IPS-18a (cell line): ENCODE data around the gene CHRNA7.

Experiments used
- H3K27ac ChIP-seq: one replicate; pipeline ENCODE4 v1.5.1; 2013; ENCODE audit warnings: low read length
- H3K27me3 ChIP-seq: one replicate; pipeline ENCODE4 v1.6.1; 2013; ENCODE audit warnings: mild to moderate bottlenecking, low read length; ENCODE audit not compliant: control insufficient read depth, insufficient read depth
- H3K36me3 ChIP-seq: one replicate; pipeline ENCODE4 v1.6.1; 2013; ENCODE audit warnings: low read depth, low read length; ENCODE audit not compliant: control insufficient read depth
- H3K4me1 ChIP-seq: one replicate; pipeline ENCODE4 v1.6.1; 2013; ENCODE audit warnings: low read depth, low read length; ENCODE audit not compliant: control insufficient read depth
- H3K4me3 ChIP-seq: one replicate; pipeline ENCODE4 v1.5.1; 2013; ENCODE audit warnings: low read length
- H3K9ac ChIP-seq: one replicate; pipeline ENCODE4 v1.6.1; 2013; ENCODE audit warnings: mild to moderate bottlenecking, low read length, moderate library complexity
- H3K9me3 ChIP-seq: one replicate; pipeline ENCODE4 v1.6.1; 2013; ENCODE audit warnings: low read depth, low read length; ENCODE audit not compliant: control insufficient read depth

Gene CHRNA7

GRCh38 chr15:32106401-32107381 is 76.4 kb downstream of the CHRNA7 start:
- Histone ChIP-seq H3K27me3 (no peaks in the 10 kb centered on the region), H3K27ac (no peak overlapping the region), H3K4me3 (no peak overlapping the region), H3K9me3 (no peaks in the 10 kb centered on the region), H3K36me3 (no peaks in the 10 kb centered on the region), H3K4me1 (peaks cover 9% of the 10 kb centered on the region), H3K9ac (no peak overlapping the region)

- Histone ChIP-seq H3K27ac (no peak overlapping the region), H3K27me3 (no peaks in the 10 kb centered on the region), H3K4me1 (peaks cover 9% of the 10 kb centered on the region), H3K4me3 (no peak overlapping the region), H3K9ac (no peak overlapping the region), H3K9me3 (no peaks in the 10 kb centered on the region), H3K36me3 (no peaks in the 10 kb centered on the region)
Measured at GRCh38 chr15:32107477-32108080, 77.3 kb downstream of the CHRNA7 start.

GRCh38 chr15:32108661-32109060 is 78.3 kb downstream of the CHRNA7 start:
- Histone ChIP-seq H3K36me3 (no peaks in the 10 kb centered on the region), H3K4me3 (no peak overlapping the region), H3K9ac (no peak overlapping the region), H3K9me3 (no peaks in the 10 kb centered on the region), H3K4me1 (peaks cover 9% of the 10 kb centered on the region), H3K27ac (no peak overlapping the region), H3K27me3 (no peaks in the 10 kb centered on the region)

GRCh38 chr15:32112101-32112500 is 81.8 kb downstream of the CHRNA7 start:
- peaks cover 9% of the 10 kb centered on the region for H3K4me1 ChIP-seq
- H3K27ac ChIP-seq = no peak overlapping the region
- no peak overlapping the region for H3K9ac ChIP-seq
- H3K4me3 ChIP-seq = no peak overlapping the region
- no peaks in the 10 kb centered on the region for H3K27me3 ChIP-seq
- no peaks in the 10 kb centered on the region for H3K9me3 ChIP-seq
- no peaks in the 10 kb centered on the region for H3K36me3 ChIP-seq

- no peaks in the 10 kb centered on the region for H3K9me3 ChIP-seq
- no peaks in the 10 kb centered on the region for H3K36me3 ChIP-seq
- no peak overlapping the region for H3K4me3 ChIP-seq
- H3K4me1 ChIP-seq = peaks cover 1% of the 10 kb centered on the region
- H3K9ac ChIP-seq = no peak overlapping the region
- no peaks in the 10 kb centered on the region for H3K27me3 ChIP-seq
- H3K27ac ChIP-seq = no peak overlapping the region
Measured at GRCh38 chr15:32113224-32113623, 82.9 kb downstream of the CHRNA7 start.

GRCh38 chr15:32117122-32117521 is 86.8 kb downstream of the CHRNA7 start:
- Histone ChIP-seq H3K9me3 (no peaks in the 10 kb centered on the region), H3K27ac (no peak overlapping the region), H3K4me3 (no peak overlapping the region), H3K36me3 (no peaks in the 10 kb centered on the region), H3K4me1 (no peaks in the 10 kb centered on the region), H3K9ac (no peak overlapping the region), H3K27me3 (no peaks in the 10 kb centered on the region)

GRCh38 chr15:32119286-32119685 is 89.0 kb downstream of the CHRNA7 start:
- no peaks in the 10 kb centered on the region for H3K36me3 ChIP-seq
- no peaks in the 10 kb centered on the region for H3K27me3 ChIP-seq
- no peaks in the 10 kb centered on the region for H3K9me3 ChIP-seq
- no peak overlapping the region for H3K27ac ChIP-seq
- no peaks in the 10 kb centered on the region for H3K4me1 ChIP-seq
- no peak overlapping the region for H3K9ac ChIP-seq
- no peak overlapping the region for H3K4me3 ChIP-seq

- H3K4me3 ChIP-seq = no peak overlapping the region
- H3K4me1 ChIP-seq = no peaks in the 10 kb centered on the region
- H3K27ac ChIP-seq = no peak overlapping the region
- no peak overlapping the region for H3K9ac ChIP-seq
- H3K9me3 ChIP-seq = no peaks in the 10 kb centered on the region
- H3K27me3 ChIP-seq = no peaks in the 10 kb centered on the region
- H3K36me3 ChIP-seq = no peaks in the 10 kb centered on the region
Measured at GRCh38 chr15:32119694-32120330, 89.5 kb downstream of the CHRNA7 start.

GRCh38 chr15:32120577-32121383 is 90.5 kb downstream of the CHRNA7 start:
- H3K9me3 ChIP-seq = no peaks in the 10 kb centered on the region
- H3K36me3 ChIP-seq = no peaks in the 10 kb centered on the region
- H3K9ac ChIP-seq = no peak overlapping the region
- no peak overlapping the region for H3K4me3 ChIP-seq
- no peaks in the 10 kb centered on the region for H3K4me1 ChIP-seq
- no peak overlapping the region for H3K27ac ChIP-seq
- no peaks in the 10 kb centered on the region for H3K27me3 ChIP-seq

- Histone ChIP-seq H3K36me3 (no peaks in the 10 kb centered on the region), H3K9ac (no peak overlapping the region), H3K9me3 (no peaks in the 10 kb centered on the region), H3K27ac (no peak overlapping the region), H3K4me1 (no peaks in the 10 kb centered on the region), H3K27me3 (no peaks in the 10 kb centered on the region), H3K4me3 (no peak overlapping the region)
Measured at GRCh38 chr15:32121384-32121695, 91.0 kb downstream of the CHRNA7 start.

- Histone ChIP-seq H3K36me3 (no peaks in the 10 kb centered on the region), H3K9me3 (no peaks in the 10 kb centered on the region), H3K4me3 (no peak overlapping the region), H3K4me1 (no peaks in the 10 kb centered on the region), H3K9ac (no peak overlapping the region), H3K27me3 (no peaks in the 10 kb centered on the region), H3K27ac (no peak overlapping the region)
Measured at GRCh38 chr15:32122013-32122412, 91.7 kb downstream of the CHRNA7 start.
